ENCODE results near the gene PLEKHD1.
A peak's percentile ranks its signal among the peaks of the same experiment; 100 is the strongest.

DNA sequence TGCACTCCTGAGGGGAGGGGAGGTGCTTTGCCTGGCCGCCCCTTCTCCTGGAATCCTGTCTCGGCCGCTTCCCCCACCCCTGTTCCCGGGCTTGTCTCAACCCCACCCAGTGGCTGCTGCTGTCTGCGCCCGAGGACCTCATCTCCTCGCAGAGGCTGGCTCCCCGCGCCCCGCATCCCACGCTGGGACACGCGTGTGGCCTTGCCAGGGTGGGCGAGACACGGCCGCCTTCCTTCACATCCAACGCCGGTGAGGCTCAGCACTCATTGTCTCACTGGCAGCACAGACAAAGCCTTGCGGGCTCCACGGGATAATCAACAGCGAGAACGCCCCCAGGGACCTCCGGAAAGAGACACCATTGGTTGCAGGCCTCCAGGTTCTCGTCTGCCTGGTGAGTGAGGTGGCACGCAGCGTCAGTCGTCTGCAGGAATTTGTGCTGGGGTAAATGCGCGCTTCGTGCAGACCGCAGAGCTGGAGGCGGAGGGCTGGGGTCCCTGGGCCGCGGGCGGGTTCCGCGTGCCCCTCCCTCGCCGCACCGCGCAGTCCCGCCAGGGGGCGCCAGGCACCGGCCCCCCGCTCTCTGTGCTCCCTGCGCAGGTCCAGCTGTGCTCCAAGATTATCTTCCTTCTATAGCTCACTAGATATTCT lies 63.3 kb downstream of the PLEKHD1 start:
- TF ChIP-seq, protein P1, sequence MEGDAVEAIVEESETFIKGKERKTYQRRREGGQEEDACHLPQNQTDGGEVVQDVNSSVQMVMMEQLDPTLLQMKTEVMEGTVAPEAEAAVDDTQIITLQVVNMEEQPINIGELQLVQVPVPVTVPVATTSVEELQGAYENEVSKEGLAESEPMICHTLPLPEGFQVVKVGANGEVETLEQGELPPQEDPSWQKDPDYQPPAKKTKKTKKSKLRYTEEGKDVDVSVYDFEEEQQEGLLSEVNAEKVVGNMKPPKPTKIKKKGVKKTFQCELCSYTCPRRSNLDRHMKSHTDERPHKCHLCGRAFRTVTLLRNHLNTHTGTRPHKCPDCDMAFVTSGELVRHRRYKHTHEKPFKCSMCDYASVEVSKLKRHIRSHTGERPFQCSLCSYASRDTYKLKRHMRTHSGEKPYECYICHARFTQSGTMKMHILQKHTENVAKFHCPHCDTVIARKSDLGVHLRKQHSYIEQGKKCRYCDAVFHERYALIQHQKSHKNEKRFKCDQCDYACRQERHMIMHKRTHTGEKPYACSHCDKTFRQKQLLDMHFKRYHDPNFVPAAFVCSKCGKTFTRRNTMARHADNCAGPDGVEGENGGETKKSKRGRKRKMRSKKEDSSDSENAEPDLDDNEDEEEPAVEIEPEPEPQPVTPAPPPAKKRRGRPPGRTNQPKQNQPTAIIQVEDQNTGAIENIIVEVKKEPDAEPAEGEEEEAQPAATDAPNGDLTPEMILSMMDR (conservative IDR thresholded peaks at IDR 0.05 in 1 of 2, IDR thresholded peaks at IDR 0.05 in 1 of 2; ENCODE audit: extremely low read depth in 1 of 2, insufficient read depth in 1 of 2, low read depth in 1 of 2, low read length in 2 of 2) = peak; percentile 45 to 63
- TF ChIP-seq EZH2 (IDR thresholded peaks at IDR 0.05; ENCODE audit: borderline replicate concordance, low read length) = no peak

Data from mammary epithelial cell (primary cell).